NCI-H146 treated with DMSO at 0.1 percent for 48 hours (cell line): Measurements from ENCODE around the gene HERPUD1.

Experiments used
- DNase-seq: peaks from one replicate; lab custom pipeline; 2025; ENCODE audit not compliant: unreplicated experiment; lab: John Stamatoyannopoulos, UW

Gene HERPUD1

GRCh38 chr16:56994311-56994710, 62.4 kb downstream of the HERPUD1 start:
- DNase-seq = no peak
